MM.1S (cell line): ENCODE results near the gene NUP62.

Experiments used
- EZH2 ChIP-seq: fragments of 300-600 bp; sonication (generic); optimal IDR thresholded peaks from 2 replicates; pipeline ENCODE3; 2017; ENCODE audit warnings: low read depth, mild to moderate bottlenecking, antibody characterized with exemption, low read length, mixed read lengths
- TF ChIP-seq, protein P1 (sequence below): fragments of 300-600 bp; sonication (generic); IDR thresholded peaks from 2 replicates; pipeline ENCODE4 v1.5.1; 2016; ENCODE audit warnings: antibody characterized with exemption, low read length, mixed read lengths

DNA sequence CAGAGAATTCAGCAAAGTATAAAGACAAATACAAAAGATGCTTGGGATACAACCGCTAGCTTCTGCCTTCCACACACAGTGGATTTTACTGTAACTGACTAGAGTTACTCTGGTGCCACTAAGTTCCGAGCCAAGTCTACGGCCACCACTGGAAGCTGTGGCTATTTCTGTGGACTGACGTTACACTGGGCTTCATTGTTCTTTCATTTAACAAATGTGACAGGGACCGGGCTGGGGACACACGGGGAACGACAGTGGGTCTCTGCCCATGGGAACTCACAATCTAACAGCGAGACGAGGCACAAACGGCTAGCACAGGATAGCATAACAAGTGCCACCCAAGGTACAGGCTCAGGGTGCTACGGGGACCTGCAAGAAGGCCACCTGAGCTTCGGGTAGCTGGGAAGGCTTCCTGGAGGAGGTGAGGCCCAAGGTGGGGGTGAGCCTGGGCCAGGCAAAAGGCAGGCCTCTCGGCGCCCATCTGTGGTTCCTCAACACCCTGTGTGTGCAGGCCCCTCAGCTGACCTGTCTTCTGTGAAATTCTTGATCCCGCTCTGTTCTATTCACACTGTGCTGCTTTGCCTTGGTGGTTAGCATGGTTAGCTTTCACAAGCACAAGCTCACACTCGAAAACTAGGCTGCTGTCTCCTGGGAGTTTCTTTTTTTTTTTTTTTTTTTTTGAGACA lies 22.3 kb downstream of the NUP62 start:
- TF ChIP-seq, protein P1, sequence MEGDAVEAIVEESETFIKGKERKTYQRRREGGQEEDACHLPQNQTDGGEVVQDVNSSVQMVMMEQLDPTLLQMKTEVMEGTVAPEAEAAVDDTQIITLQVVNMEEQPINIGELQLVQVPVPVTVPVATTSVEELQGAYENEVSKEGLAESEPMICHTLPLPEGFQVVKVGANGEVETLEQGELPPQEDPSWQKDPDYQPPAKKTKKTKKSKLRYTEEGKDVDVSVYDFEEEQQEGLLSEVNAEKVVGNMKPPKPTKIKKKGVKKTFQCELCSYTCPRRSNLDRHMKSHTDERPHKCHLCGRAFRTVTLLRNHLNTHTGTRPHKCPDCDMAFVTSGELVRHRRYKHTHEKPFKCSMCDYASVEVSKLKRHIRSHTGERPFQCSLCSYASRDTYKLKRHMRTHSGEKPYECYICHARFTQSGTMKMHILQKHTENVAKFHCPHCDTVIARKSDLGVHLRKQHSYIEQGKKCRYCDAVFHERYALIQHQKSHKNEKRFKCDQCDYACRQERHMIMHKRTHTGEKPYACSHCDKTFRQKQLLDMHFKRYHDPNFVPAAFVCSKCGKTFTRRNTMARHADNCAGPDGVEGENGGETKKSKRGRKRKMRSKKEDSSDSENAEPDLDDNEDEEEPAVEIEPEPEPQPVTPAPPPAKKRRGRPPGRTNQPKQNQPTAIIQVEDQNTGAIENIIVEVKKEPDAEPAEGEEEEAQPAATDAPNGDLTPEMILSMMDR = no peak
- no peak for TF ChIP-seq EZH2
